ENCODE results near the gene BCKDHB.
"Not testable (repeated sequence)": the region's sequence is repeated elsewhere in the genome, so short reads cannot be mapped to it uniquely, and the experiment has no call there.

BCKDHB gene

GRCh38 chr6:80106418-80107235 lies at the start of gene BCKDHB:
BCKDHB (plus strand) TSS chr6:80106671; CDS start chr6:80106694, 23 bp downstream.
- DNase-seq: peak; percentile 97

- no peak for DNase-seq
These were observed 45.7 kb upstream of the BCKDHB start for GRCh38 chr6:80060774-80061173.

GRCh38 chr6:80068146-80068545 lies 38.3 kb upstream of the BCKDHB start:
- not testable (repeated sequence) for DNase-seq

GRCh38 chr6:80070431-80070830 lies 36.0 kb upstream of the BCKDHB start:
- not testable (repeated sequence) for DNase-seq

- no peak for DNase-seq
These were observed 29.4 kb upstream of the BCKDHB start for GRCh38 chr6:80077067-80077466.

- no peak for DNase-seq
These were observed 17.8 kb upstream of the BCKDHB start for GRCh38 chr6:80088637-80089036.

- DNase-seq: no peak
These were observed 15.0 kb upstream of the BCKDHB start for GRCh38 chr6:80091506-80091905.

GRCh38 chr6:80094017-80094416 lies 12.5 kb upstream of the BCKDHB start:
- no peak for DNase-seq

GRCh38 chr6:80095600-80095999 lies 10.9 kb upstream of the BCKDHB start:
- DNase-seq: no peak

- DNase-seq: no peak
These were observed 8.1 kb upstream of the BCKDHB start for GRCh38 chr6:80098392-80098791.

GRCh38 chr6:80104520-80104919 lies 2.0 kb upstream of the BCKDHB start:
- no peak for DNase-seq

GRCh38 chr6:80105972-80106417 lies 476 bp upstream of the BCKDHB start:
- DNase-seq: no peak

GRCh38 chr6:80122576-80122975 lies 16.1 kb downstream of the BCKDHB start:
- not testable (repeated sequence) for DNase-seq

GRCh38 chr6:80126657-80127345 lies 20.3 kb downstream of the BCKDHB start:
- DNase-seq: no peak

GRCh38 chr6:80129485-80129884 lies 23.0 kb downstream of the BCKDHB start:
- DNase-seq: no peak

- no peak for DNase-seq
These were observed 26.5 kb downstream of the BCKDHB start for GRCh38 chr6:80133020-80133419.

- DNase-seq: no peak
These were observed 27.6 kb downstream of the BCKDHB start for GRCh38 chr6:80134065-80134464.

GRCh38 chr6:80142586-80142985 lies 36.1 kb downstream of the BCKDHB start:
- DNase-seq: no peak

GRCh38 chr6:80143419-80143937 lies 37.0 kb downstream of the BCKDHB start:
- no peak for DNase-seq

GRCh38 chr6:80144753-80145315 lies 38.4 kb downstream of the BCKDHB start:
- no peak for DNase-seq

GRCh38 chr6:80145509-80145908 lies 39.0 kb downstream of the BCKDHB start:
- no peak for DNase-seq

- DNase-seq: no peak
These were observed 39.5 kb downstream of the BCKDHB start for GRCh38 chr6:80145921-80146320.

- no peak for DNase-seq
These were observed 41.7 kb downstream of the BCKDHB start for GRCh38 chr6:80148220-80148619.

GRCh38 chr6:80151635-80152034 lies 45.2 kb downstream of the BCKDHB start:
- no peak for DNase-seq
